HG03095 (cell line): ENCODE results near the gene FRAS1.

Experiments
- ATAC-seq: cut with Tn5 transposase; IDR thresholded peaks from one replicate; pipeline ENCODE4 v1.9.1; 2021; ENCODE audit warnings: moderate library complexity; ENCODE audit not compliant: unreplicated experiment

The FRAS1 gene

GRCh38 chr4:78357122-78357521 lies 300.0 kb downstream of the FRAS1 start:
- ATAC-seq: no peak

DNA sequence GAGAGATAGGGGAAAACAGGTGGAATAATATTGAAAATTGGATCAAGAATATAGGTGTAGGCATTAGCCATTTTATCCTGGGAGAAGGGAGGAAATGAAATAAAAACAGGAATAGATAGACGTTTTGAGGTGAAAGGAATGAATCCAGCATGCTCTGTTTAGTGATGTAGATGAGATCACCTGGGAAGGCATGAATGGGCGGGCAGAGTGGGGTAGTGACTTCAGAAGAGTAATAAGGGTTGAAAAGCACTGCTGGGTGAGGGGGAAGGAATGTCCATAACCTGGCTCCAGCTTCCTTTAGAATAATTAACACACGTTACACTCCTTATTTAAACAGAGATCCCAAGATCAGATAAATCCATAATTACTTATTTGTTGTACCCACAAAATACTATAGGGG lies 303.3 kb downstream of the FRAS1 start:
- ATAC-seq: no peak

DNA sequence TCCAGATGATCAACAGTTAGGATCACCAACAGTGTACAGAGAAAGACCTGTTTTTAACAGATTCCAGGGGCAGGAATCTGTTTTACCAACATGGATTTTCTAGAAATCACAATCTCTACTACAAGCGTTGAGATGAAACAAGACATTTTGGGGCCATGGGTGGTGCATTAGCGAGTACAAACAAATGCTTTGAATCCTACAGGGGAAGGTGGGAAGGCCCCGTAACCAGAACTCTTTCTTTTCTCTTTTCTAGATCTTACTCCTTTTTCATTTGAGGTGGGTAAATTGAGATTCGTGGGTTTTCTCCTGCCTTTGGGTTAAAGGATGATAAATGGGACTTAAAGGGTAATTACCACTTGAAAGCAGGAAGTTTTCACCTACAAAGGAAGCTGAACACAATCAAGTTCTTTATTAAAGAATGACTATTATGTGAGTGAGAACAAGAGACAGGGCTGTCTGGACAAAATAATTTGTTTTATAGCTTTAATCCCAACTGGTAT lies 304.5 kb downstream of the FRAS1 start:
- ATAC-seq: no peak

DNA sequence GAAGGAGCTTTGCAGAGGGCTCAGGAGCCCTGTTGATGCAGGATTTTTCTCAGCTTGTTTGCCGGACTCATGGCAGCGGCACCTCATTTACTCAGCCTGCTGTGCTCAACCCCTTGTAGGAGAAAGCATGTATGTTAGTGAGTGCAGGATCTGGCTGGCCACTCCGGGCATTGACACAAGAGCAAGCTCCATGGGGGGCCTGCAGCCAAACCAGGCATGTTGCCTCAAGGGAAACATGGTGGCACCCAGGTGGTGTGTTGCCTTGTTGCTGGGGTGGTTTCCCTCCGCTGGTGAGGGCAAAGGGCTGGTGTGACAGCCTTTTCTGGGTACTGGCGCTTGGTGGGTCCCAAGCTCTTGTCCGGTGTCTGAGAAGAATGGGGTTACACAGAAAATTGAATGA lies 305.2 kb downstream of the FRAS1 start:
- no peak for ATAC-seq

GRCh38 chr4:78363031-78363570 lies 306.0 kb downstream of the FRAS1 start:
- no peak for ATAC-seq

DNA sequence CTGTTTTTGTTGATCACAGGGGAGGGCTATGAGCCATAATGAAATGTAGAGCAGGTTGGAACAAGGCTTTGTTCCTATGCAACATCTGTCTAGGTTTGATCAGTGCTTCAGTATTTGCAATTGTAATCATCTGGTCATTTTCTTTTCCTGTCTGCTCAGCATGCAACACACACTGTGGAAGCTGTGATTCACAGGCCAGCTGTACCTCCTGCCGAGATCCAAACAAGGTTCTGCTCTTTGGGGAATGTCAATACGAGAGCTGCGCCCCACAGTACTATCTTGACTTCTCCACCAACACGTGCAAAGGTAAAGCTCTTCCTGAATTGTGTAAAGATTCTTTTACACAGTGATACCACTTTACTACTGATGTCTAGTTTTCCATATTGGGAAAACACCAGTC lies 312.6 kb downstream of the FRAS1 start:
- no peak for ATAC-seq

- no peak for ATAC-seq
Measured at GRCh38 chr4:78370631-78371372, 313.7 kb downstream of the FRAS1 start.

GRCh38 chr4:78372355-78372988 lies 315.3 kb downstream of the FRAS1 start:
- no peak for ATAC-seq

GRCh38 chr4:78377555-78377954 lies 320.4 kb downstream of the FRAS1 start:
- ATAC-seq: no peak

GRCh38 chr4:78379040-78379439 lies 321.9 kb downstream of the FRAS1 start:
- no peak for ATAC-seq

- no peak for ATAC-seq
Measured at GRCh38 chr4:78379991-78380729, 323.0 kb downstream of the FRAS1 start.

GRCh38 chr4:78386679-78387078 lies 329.6 kb downstream of the FRAS1 start:
- ATAC-seq: no peak

DNA sequence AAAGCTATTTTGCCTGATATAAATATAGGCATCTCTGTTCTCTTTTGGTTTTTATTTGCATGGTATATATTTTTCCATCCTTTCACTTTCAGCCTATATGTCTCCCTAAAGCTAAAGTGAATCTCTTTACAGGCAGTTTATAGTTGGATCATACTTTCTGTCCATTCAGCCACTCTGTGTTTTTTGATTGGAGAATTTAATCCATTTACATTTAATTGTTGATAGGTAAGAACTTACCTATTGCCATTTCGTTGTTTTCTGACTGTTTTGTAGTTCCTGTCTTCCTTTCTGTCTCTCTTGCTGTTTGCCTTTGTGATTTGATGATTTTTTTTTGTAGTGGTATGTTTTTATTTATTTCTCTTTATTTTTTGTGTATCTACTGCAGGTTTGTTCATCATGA lies 338.5 kb downstream of the FRAS1 start:
- no peak for ATAC-seq

- no peak for ATAC-seq
Measured at GRCh38 chr4:78396613-78397291, 339.6 kb downstream of the FRAS1 start.

DNA sequence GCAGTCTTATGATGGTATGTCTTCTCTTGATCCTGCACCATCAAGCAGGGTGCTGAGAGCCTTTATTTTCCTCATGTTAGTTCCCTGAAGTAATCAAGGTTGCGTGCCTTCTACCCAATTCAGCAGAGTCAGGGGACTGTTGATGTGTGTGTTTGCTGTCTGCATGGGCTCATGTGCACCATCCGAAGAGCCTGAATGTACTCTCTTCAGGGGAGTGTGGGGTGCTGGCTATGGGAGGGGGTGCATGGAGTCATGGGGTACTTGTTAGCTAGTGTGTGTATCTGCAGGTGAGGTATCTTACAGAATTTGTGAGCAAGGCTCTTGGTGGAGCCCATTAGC lies 340.1 kb downstream of the FRAS1 start:
- ATAC-seq: no peak

DNA sequence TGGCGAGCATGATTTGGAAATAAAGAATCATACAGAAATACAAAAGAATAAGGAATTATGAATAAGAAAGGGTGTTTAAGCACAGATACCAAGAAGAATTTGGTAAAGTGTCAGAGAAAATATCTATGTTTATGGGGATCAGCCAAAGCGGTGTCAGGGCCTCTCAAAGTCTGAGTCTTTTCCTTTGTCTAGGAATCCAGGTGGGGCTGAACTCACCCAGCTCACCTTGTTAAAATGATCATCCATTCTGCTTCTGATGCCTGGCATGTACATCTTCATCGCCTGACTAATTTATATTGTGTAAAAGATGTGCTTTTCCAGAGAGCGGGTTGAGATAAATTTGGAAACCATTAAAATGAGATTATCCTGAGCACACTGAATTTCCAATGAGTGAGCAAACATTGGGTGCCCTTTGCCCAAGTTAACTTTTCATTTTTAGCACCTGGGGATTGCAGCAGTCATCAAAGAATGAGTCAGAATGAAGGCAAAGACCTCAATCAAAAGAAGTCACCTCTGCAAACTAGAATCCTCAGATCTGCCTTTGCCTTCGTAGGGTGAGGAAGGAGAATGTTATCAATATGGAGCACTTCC lies 352.6 kb downstream of the FRAS1 start:
- no peak for ATAC-seq

DNA sequence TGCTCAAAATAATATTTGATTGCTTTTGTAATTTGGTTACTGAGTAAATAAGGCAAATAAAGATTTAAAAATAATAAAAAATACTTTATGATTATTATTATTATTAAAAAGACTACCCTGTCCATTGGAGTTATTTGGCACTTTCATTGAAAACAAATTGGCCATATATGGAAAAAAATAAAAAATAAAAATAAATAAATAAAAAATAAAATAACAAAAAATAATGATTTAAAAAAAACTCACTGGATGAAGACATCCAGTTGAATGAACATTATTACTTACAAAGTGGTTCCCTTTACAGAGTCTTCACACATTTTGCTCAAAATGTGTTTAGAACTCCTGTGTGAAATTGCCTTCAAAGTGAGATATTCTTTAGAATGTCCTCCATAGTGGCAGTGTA lies 353.1 kb downstream of the FRAS1 start:
- no peak for ATAC-seq

- ATAC-seq: no peak
Measured at GRCh38 chr4:78410676-78411075, 353.6 kb downstream of the FRAS1 start.

DNA sequence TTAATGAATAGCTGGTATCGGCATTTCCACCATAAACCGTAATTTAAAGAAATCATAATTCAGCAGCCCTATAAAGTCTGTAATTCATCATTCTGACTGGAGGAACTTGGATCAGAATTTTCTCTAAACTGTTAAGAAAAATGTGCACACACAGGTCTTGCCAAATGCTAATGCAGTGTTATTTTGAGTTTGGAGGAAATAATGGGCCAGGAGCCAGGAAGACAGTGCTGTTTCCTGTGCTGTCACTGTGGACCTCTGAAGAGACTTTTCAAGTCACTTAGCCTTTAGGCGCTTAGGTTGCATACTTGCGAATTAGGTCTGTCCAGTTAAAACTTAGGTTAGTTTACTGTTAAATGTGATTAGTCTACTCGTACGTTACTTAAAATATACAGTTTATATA lies 357.0 kb downstream of the FRAS1 start:
- ATAC-seq: no peak

DNA sequence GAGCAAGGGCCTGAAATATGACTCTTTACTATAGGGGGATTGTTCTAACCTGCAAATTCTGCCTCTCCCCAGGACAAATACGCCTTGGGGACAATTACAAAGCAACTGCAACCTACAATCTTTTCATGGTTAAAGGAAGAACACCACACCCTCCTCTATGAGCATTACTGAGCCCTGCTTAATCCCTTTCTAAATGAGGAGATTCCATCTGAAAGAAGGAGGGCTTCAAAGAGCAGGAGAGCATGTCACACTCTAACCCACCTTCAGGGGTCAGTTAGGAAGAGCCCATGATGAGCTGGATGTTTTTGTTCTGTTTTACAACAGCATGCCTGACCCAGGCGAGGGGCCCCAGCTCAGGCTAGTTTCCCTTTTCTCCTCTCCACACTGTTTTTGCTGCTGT lies 360.5 kb downstream of the FRAS1 start:
- ATAC-seq: no peak

GRCh38 chr4:78418406-78418805 lies 361.3 kb downstream of the FRAS1 start:
- ATAC-seq: no peak
